GM21576 (cell line): ENCODE results near the gene ADAD2.

Source experiments
- ATAC-seq: cut with Tn5 transposase; IDR thresholded peaks from one replicate; pipeline ENCODE4 v1.9.1; 2021; ENCODE audit warnings: mild to moderate bottlenecking, moderate library complexity; ENCODE audit not compliant: unreplicated experiment

Gene ADAD2

DNA sequence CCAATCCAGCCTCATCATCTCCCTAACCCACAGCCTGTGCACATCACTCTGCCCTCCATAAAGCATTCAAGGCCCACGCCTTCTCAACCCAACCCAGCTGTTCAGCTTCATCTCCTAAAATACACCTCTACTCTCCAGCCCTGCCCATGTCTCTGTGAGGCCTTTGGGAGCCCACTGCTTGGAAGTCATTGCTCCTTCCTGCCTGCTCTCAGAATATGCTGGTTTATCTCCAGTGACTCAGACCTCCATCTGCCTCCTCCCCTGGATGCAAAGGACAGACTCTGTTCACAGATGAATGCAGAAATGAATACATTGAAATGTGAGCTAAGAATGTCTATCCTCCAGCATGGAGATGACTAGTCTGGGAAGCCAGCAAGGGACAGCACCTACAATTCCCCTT is 29.9 kb downstream of the ADAD2 start:
- no peak for ATAC-seq

DNA sequence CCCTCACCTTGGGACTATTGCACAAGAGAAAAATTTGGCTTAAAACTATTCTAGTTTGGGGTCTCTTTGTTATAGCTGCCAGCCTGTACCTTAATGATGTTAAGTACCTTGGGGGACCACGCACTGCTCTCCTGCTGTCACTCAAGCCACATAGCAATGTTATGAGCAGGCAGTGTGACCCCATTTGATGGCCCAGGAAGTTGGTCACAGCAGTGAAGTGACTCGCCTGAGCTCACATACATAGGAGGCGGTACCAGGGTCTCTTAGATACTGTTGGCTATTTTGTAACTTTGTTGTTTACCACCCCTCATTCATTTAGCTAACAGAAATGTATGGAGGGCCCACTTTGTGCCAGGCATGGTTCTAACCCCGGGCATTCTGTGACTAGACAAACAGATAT is 32.5 kb downstream of the ADAD2 start:
- no peak for ATAC-seq

DNA sequence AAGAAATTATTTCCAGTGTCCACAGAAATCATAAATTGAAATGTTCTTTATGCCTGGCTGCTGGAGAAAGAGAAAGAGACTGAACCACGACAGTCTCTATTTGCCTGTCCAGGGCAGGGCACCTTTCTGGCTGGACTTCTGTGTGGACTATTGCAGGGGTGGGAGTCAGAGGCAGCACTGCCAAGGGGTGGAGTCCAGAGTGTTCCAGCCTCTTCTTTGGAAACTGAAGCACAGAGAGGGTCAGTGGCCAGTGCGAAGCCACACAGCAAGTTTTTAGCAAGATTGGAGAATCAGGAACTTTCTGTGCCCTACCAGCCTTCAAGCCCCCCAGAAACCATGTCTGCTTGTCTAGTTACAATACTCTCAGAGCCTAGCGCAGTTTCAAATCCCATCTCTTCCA is 33.6 kb downstream of the ADAD2 start:
- ATAC-seq: no peak

DNA sequence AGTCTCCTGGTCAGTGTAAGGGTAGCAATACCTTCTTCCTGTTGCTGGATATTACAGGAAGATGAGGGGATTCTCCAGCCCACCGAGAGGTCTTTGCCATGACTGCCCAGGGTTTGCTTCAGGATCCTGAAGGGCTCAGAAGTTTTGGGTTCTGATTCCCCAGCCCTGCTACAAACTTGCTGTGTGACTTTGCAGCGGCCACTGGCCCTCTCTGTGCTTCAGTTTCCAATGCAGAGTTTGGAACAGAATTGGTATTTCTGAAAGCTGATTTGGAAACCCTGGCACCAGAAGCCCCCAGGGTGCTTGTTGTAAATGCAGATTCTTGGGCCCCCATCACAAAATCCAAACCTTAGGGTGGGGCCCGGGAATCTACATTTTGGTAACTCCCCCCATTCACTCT is 34.2 kb downstream of the ADAD2 start:
- ATAC-seq: no peak

DNA sequence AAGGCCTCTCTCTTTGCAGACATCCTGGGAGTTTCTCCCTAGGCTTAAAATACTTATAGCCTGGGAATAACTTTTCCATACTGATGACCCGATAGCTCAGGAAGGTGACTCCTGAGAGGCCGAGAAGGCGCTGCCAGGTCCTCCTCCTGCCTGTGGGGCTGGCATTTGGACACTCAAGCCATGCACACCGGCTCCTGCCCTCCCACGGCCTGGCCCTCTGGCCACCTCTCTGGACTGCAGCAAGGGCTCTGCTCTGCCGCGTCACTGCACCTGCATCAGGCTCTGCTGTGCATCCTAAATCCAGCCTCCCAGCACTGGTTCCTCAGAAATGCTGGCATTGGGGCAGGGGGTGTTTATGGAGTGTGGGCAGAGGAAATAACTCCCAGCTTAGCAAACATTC is 34.6 kb downstream of the ADAD2 start:
- no peak for ATAC-seq

DNA sequence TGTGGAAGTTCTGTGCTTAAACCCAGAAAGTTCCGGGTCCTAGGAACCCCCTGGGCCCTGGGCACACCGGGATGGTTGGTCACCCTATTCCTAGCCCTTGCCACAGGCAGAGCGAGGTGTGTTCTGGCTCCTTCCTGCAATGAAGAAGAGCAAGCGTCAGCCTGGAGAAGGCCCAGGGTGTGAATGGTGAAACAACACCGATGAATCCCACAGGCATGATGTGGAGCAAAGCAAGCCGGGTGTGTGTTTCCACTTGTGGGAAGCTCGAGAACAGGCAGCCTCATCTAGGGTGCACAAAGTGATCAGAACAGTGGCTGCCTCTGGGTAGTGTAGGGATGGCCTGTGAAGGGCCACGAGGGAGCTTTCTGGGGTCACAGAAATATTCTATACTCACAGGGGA is 35.1 kb downstream of the ADAD2 start:
- ATAC-seq: no peak

DNA sequence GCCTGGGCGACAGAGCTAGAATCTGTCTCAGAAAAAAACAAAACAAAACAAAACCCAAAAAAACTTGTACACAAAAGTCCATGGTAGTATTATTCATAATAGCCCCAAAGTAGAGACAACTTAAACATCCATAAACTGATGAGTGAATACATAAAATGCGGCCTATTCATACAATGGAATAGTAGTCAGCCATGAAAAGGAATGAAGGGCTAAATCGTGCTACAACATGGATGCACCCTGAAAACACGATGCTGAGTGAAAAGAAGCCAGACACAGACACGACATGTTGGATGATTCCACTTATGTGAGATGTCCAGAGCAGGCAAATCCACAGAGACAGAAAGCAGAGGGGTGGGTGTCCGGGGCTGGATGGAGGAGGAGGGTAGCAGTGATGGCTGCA is 36.6 kb downstream of the ADAD2 start:
- no peak for ATAC-seq

DNA sequence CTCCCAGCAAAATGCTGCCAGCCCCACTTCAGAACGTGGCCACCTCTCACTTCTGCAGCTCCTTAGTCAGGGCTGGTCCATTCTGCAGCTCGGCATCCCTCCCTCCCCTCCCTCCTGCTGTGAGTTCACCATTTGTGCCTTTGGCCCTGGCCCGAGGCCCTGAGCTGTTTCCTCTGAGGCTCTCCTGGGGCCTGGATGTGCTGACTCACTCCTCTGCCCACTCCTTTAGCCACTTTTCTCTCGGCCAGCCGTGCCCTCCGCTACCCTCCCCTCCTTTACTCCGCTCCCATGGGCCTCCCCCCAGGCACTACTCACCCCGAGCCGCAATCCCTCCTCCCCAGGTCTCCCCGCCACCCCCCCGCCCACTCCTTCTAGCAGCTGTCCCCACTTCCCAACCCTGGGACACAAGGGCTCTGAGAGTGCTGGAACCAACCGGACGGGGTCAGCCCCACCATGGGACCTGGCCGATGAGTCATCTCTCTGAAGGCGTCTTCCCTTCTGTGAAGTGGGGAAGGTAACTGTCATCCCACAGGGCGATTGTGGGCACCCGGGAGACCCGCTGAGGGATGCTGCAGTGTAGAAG is 37.4 kb downstream of the ADAD2 start:
- no peak for ATAC-seq

DNA sequence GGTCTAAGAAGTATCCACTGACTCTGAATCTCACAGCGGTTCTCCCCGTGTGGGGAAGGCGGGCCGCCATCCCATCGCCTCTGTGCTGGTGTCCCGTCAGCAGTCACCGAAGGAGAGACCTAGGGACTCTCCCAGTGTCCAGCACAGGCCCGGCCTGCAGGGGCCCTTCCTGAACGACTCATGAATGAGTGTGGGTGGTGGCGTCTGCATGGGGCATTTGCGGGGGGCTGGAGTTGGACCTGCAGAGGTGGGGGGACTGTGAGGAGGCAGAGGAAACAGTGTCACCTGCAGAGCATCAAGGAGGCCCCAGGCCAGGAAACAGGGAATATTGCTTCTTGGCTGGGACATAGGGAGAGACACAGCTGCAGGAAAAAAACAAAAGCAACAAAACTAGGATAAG is 38.5 kb downstream of the ADAD2 start:
- no peak for ATAC-seq

DNA sequence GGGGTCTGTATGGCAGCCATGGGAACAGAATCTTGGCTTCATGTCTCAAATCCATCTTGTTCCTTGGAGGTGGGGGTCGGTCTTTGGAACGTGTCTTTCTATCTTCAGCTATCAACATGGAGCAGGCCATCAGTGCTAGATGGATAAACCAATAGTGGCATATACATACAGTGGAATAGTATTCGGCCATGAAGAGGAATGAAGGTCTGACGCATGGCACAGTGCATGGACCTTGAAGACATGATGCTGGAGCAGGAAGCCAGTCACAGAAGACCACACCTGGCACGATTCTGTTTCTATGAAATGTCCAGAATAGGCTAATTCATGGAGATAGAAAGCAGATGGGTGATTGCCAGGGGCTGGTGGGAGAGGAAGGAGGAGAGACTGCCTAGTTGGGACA is 41.1 kb downstream of the ADAD2 start:
- no peak for ATAC-seq

DNA sequence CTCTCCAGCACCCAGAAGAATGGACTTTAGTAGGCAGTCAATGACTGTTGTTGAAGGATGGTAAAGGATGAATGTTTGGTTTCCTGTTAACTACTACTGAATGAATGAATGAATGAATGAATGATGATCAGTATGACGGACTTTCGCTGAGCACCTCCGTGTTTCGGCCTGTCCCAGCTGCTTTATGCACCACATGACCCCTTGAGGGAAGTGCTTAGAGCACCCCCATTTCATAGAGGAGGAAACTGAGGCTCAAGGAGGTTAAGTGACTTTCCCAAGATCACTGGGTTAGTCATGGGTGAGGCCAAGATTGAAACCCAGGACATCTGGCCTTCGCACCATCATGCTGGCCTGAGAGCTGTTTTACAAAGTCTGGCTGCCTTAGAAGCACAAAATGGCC is 42.0 kb downstream of the ADAD2 start:
- no peak for ATAC-seq

DNA sequence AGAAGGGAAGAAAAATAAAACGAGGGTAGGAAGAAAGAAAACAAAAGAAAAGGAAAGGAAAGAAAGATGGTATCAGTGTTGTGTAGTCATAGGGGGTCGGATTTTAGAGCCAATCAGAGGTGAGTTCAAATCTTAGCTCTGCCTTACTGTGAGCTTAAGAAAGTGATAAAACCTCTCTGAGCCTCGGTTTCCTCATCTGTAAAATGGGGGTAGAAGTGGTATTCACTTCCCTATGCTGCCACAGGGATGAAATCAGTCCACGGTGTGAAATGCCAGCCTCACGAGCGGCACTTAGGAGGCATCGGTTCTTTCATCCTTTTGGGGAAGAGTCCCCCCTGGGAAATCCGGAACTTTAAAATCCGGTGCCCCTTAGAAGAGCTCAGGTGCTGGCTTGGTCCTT is 42.8 kb downstream of the ADAD2 start:
- no peak for ATAC-seq

DNA sequence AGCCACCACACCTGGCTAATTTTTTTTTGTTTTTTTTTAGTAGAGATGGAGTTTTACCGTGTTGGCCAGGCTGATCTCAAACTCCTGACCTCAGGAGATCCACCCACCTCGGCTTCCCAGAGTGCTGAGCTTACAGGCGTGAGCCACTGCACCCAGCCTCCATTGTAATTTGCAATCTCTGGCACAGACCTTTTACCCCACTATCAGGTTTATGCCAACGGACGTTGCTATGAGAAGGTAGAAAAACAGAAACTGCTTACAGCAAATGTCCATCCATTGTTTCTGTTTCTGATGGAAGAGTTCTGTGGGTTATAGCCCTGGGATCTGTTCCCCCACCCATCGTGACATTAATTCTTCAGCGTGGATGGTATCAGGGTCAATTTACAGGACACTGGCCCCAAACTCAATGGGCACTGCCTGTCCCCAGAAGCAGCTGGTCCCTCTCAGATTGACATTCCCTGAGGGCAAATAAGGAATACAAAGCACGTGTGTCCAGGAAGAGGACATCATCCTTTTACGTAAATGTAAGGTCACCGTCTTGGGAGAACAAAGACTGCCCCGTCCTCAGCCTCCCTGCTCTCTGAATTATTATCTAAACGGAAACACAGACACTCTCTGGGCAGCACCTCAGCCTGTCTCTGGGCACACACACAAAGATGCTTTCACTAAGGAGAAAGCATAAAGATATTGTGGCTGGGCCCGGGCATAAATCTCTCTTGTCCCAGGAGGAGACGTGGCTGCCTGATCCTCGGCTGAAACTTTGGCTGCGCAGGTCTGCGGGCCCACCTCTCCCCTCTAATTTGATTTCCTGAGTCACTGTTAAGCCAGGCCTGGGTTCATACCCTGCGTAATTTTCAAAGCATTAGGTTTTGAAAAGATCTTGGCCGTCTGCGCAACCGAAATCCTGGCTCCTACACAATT is 43.6 kb downstream of the ADAD2 start:
- ATAC-seq: no peak

DNA sequence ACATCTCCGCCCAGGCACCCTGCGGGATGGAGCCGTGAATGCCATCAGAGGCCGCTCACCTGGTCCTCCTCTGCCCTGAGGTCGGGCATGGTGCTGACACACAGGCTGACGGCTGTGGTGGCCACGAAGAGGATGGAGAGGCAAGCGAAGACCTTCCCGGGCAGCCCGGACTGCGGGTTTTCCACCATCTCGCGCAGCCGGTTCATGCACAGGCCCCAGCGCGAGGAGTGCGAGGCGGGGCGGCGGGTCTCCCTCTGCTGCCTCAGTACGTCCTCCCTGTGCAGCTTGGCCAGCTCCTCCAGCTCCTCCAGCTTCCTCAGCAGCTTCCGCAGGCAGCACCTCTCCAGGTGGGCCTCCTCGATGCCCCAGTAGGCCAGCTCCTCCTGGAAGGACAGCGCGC is 45.7 kb downstream of the ADAD2 start:
- ATAC-seq: no peak

DNA sequence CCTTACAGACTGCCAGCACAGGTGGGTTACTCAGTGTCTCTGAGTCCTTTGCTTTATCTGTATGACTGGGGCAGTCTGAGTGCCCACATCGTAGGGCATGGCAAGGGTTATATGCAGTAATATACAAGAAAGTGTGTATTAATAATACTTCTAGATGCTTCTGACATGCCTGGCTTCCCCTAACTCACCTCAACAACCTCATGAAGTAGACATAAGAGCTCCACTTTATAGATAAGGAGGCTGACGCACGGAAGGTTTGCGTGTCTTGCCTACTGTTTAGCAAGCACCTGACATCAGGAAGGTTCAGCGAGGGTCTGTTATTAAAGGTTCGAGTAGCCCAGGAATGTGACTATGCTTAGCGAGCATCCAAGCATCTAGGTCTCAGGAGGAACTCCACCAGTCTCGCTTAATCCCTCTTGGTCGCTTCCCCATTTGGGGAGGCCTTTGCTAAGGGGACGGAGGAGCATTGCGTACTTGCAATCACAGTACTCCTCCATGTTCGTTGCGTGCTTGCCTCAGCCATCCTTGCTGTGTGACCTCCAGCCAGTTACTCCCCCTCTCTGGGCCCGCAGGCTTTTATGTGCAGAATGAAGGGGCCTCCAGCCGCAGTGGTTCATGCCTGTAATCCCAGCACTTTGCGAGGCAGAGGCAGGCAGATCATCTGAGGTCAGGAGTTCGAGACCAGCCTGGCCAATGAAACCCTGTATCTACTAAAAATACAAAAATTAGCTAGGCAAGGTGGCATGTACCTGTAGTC is 47.2 kb downstream of the ADAD2 start:
- ATAC-seq: no peak

DNA sequence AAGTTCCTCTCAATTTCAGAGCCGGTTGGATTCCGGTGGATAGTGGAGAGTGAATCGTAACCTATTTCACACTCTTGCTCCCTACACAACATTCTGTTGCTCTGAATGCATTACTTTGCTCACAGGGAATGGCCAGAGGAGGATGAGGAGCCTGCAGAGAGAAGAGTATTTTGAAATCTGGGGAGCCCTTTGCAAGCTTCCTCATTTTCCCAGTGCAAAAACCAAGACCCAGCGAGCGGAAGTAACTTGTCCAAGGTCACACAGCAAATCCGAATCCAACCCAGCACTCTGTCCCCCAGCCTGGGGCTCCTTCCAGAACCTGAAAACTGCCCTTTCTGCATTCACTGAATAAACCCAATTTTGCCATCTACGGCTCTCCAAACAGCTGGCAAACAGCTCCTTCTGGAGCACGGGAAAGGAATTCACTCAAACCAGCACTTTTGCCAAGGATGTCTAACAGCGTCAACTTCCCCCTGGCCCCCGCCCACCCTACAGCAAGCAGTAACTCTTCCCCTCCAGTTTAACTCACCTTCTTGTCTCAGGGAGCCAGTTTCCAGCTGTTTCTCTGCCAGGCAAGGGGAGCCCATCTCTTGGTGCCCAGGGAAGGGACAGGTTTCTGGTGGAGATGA is 48.3 kb downstream of the ADAD2 start:
- ATAC-seq: no peak

DNA sequence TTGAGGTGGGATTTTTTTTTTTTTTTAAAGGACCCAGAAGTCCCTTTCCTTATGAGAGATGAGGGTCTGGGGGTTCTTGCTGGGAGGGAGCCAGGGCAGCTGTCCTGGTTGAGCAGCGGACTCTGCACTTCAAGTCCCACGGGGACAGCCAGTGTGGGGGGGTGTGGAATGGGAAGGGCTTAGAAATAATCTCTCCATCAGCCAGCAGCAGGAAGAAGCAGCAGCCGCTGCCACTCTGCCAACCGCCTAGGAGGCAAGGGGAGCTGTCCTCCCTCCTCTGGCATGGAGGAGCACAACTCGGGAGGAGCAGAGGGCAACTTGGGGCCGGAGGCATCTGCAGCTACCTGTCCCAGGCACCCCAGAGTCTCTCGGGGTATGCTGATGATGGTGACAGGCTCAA is 49.0 kb downstream of the ADAD2 start, which contains the start of gene KCNG4:
TSS of gene KCNG4 (minus strand) at position 104 of the 400 bp plus-strand sequence. CDS start 2,527 bp downstream, outside the sequence.
- no peak for ATAC-seq

DNA sequence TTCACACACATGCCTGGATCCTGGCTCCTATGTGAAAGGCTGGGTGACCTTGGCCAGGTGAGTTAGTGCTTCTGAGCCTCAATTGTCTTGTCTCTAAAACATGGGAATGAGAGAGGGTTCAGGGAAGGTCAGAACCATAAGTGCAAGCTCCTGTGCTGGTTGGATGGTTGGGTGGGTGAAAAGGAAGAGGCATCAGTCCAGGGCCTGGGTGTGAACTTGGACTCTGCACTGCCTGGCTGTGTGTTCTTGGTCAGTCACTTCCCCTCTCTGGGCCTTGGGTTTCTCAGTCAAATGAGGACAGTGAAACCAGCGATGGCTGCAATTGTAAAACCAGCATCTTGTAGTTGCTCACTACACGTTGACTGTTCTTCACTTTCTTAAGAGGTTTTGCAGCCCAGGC is 49.5 kb downstream of the ADAD2 start:
- ATAC-seq: no peak

DNA sequence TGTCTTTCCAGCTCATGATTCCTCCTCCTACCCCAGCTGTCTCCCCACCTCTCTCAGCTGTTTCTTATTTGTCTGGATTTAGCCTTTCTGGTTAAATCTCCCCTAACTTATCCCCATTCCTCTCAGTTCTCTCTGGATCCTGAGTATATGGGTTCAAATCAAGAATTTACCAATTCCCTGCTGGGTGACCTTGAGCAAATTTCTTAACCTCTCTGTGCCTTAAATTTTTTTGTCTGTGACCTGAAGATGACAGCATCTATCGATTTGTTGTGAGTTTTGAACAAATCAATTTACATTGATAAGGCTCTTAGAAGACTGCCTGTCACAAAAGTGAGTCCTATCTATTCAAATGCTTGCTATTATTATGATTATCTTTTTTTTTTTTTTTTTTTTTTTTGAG is 50.8 kb downstream of the ADAD2 start:
- no peak for ATAC-seq

DNA sequence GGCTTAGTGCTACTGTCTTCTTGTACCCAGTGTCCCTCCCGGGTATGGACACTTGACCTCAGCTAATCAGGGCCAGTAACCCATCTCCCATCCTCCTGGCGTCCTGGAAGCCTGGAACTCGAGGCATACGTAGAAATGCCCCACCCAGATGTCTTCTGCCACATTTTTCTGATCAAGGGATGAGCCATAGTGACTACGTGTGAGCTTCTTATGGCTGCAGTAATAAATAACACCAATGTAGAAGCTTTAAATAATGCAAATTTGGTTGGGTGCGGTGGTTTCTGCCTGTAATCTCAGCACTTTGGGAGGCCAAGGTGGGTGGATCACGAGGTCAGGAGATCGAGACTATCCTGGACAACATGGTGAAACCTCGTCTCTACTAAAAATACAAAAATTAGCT is 51.9 kb downstream of the ADAD2 start:
- no peak for ATAC-seq

DNA sequence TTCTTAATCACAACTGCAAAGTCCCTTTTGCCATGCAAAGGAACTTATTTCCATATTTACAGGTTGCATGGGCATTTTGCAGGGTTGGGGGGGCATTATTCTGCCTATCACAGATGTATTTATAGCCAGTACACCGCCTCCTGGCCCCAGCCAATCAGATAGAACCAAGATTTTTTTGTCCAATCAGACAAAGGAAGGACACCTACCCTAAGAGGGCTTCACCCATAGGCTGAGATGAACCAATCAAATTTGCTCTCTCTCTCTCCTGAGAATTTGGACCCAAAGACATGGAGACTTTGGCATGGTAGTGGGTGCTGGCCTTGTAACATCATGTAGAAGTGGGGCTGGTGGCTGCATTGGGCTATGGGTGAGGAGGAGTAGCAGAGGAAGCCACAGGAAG is 52.8 kb downstream of the ADAD2 start:
- no peak for ATAC-seq
